ENCODE measurements around the gene PTPRE. TPM values are rescaled to one million over a fixed set of nuclear protein-coding genes. Genes with fewer than 3 reads are reported as not detected.

PTPRE gene
- total RNA-seq, 1 experiment from 2014 or later: 20.4 TPM

DNA sequence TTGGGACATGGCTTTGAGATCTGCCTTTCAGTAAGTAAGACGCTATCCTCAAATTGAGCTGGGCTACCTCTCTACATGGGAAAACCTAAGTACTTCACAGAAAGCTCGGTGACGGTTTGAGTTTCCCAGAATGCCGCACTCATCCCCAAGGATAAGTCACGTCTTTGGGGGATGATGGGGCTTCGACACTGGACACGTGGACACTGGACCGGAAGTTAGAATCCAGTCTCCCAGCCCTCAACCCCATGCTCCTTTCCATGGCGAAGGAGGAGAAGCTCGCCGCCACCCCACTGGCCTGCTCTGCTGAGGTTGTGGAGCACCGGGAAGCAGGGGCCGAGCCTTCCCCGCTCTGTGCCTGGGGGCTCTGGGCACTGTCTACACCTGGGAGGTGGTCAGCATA is 27.5 kb downstream of the PTPRE start:
- Histone ChIP-seq H3K36me3 (ENCODE audit: insufficient read depth, low read length) (no peaks in the 10 kb centered on the region), H3K27me3 (ENCODE audit: low read length) (no peaks in the 10 kb centered on the region), H3K9ac (ENCODE audit: low read length) (no peak overlapping the region), H3K4me1 (ENCODE audit: low read length) (no peaks in the 10 kb centered on the region), H3K79me2 (ENCODE audit: low read length) (no peaks in the 10 kb centered on the region), H3K9me3 (ENCODE audit: low read length) (no peaks in the 10 kb centered on the region), H3K9me2 (replicated peaks; ENCODE audit: insufficient read depth, low read length) (no peaks in the 10 kb centered on the region), H3K4me3 (ENCODE audit: low read length) (no peak overlapping the region), H4K20me1 (ENCODE audit: insufficient read depth, low read depth, low read length) (no peaks in the 10 kb centered on the region), H2AFZ (ENCODE audit: low read length) (no peak overlapping the region), H3K27ac (ENCODE audit: low read length) (no peak overlapping the region), H3K4me2 (ENCODE audit: low read depth, low read length, poor library complexity, severe bottlenecking) (no peak overlapping the region)
- no peak for DNase-seq

GRCh38 chr10:127935071-127935561 is 28.2 kb downstream of the PTPRE start:
- no peaks in the 10 kb centered on the region for H3K36me3 ChIP-seq (ENCODE audit: insufficient read depth, low read length)
- H3K9me2 ChIP-seq (replicated peaks; ENCODE audit: insufficient read depth, low read length): no peaks in the 10 kb centered on the region
- no peaks in the 10 kb centered on the region for H4K20me1 ChIP-seq (ENCODE audit: insufficient read depth, low read depth, low read length)
- DNase-seq: no peak
- no peak overlapping the region for H3K9ac ChIP-seq (ENCODE audit: low read length)
- H3K4me1 ChIP-seq (ENCODE audit: low read length): no peaks in the 10 kb centered on the region
- no peak overlapping the region for H2AFZ ChIP-seq (ENCODE audit: low read length)
- no peak overlapping the region for H3K4me3 ChIP-seq (ENCODE audit: low read length)
- H3K27ac ChIP-seq (ENCODE audit: low read length): no peak overlapping the region
- H3K27me3 ChIP-seq (ENCODE audit: low read length): no peaks in the 10 kb centered on the region
- H3K79me2 ChIP-seq (ENCODE audit: low read length): no peaks in the 10 kb centered on the region
- H3K9me3 ChIP-seq (ENCODE audit: low read length): no peaks in the 10 kb centered on the region
- no peak overlapping the region for H3K4me2 ChIP-seq (ENCODE audit: low read depth, low read length, poor library complexity, severe bottlenecking)

DNA sequence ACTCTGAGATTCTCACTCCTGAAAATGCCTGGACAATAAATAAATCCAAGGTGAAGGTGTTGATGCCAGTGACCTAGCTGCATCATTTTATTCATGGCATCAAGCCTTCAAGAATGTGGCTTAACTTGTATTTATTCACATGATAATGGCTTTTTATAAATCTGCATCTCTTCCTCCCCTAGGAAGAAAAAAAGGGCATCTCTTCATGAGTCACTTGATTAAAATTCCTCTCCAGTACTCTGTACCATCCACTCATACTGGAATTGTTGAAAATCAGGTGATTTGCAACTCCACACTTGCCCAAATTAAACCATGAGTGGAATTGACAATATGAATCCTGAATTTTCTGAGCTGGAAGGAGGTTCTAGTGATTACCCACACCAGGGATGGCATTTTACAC is 30.2 kb downstream of the PTPRE start:
- H3K4me1 ChIP-seq (ENCODE audit: low read length): no peaks in the 10 kb centered on the region
- no peak overlapping the region for H3K9ac ChIP-seq (ENCODE audit: low read length)
- no peak overlapping the region for H3K27ac ChIP-seq (ENCODE audit: low read length)
- H3K4me3 ChIP-seq (ENCODE audit: low read length): no peak overlapping the region
- H3K36me3 ChIP-seq (ENCODE audit: insufficient read depth, low read length): no peaks in the 10 kb centered on the region
- H3K79me2 ChIP-seq (ENCODE audit: low read length): no peaks in the 10 kb centered on the region
- no peaks in the 10 kb centered on the region for H3K27me3 ChIP-seq (ENCODE audit: low read length)
- no peaks in the 10 kb centered on the region for H3K9me2 ChIP-seq (replicated peaks; ENCODE audit: insufficient read depth, low read length)
- H2AFZ ChIP-seq (ENCODE audit: low read length): no peak overlapping the region
- DNase-seq: no peak
- no peaks in the 10 kb centered on the region for H4K20me1 ChIP-seq (ENCODE audit: insufficient read depth, low read depth, low read length)
- H3K4me2 ChIP-seq (ENCODE audit: low read depth, low read length, poor library complexity, severe bottlenecking): no peak overlapping the region
- H3K9me3 ChIP-seq (ENCODE audit: low read length): no peaks in the 10 kb centered on the region

GRCh38 chr10:127937915-127938463 is 31.1 kb downstream of the PTPRE start:
- DNase-seq: no peak
- H2AFZ ChIP-seq (ENCODE audit: low read length): no peak overlapping the region
- H3K27ac ChIP-seq (ENCODE audit: low read length): no peak overlapping the region
- no peak overlapping the region for H3K9ac ChIP-seq (ENCODE audit: low read length)
- no peaks in the 10 kb centered on the region for H4K20me1 ChIP-seq (ENCODE audit: insufficient read depth, low read depth, low read length)
- no peaks in the 10 kb centered on the region for H3K4me1 ChIP-seq (ENCODE audit: low read length)
- H3K9me2 ChIP-seq (replicated peaks; ENCODE audit: insufficient read depth, low read length): no peaks in the 10 kb centered on the region
- no peaks in the 10 kb centered on the region for H3K79me2 ChIP-seq (ENCODE audit: low read length)
- H3K27me3 ChIP-seq (ENCODE audit: low read length): no peaks in the 10 kb centered on the region
- no peaks in the 10 kb centered on the region for H3K9me3 ChIP-seq (ENCODE audit: low read length)
- H3K4me3 ChIP-seq (ENCODE audit: low read length): no peak overlapping the region
- no peaks in the 10 kb centered on the region for H3K36me3 ChIP-seq (ENCODE audit: insufficient read depth, low read length)
- no peak overlapping the region for H3K4me2 ChIP-seq (ENCODE audit: low read depth, low read length, poor library complexity, severe bottlenecking)

GRCh38 chr10:127939786-127940330 is 33.0 kb downstream of the PTPRE start:
- no peak overlapping the region for H3K9ac ChIP-seq (ENCODE audit: low read length)
- H4K20me1 ChIP-seq (ENCODE audit: insufficient read depth, low read depth, low read length): no peaks in the 10 kb centered on the region
- no peak overlapping the region for H3K4me2 ChIP-seq (ENCODE audit: low read depth, low read length, poor library complexity, severe bottlenecking)
- H3K4me1 ChIP-seq (ENCODE audit: low read length): no peaks in the 10 kb centered on the region
- H2AFZ ChIP-seq (ENCODE audit: low read length): no peak overlapping the region
- no peak overlapping the region for H3K4me3 ChIP-seq (ENCODE audit: low read length)
- no peaks in the 10 kb centered on the region for H3K9me3 ChIP-seq (ENCODE audit: low read length)
- no peaks in the 10 kb centered on the region for H3K79me2 ChIP-seq (ENCODE audit: low read length)
- H3K27ac ChIP-seq (ENCODE audit: low read length): no peak overlapping the region
- DNase-seq: no peak
- no peaks in the 10 kb centered on the region for H3K36me3 ChIP-seq (ENCODE audit: insufficient read depth, low read length)
- H3K9me2 ChIP-seq (replicated peaks; ENCODE audit: insufficient read depth, low read length): no peaks in the 10 kb centered on the region
- no peaks in the 10 kb centered on the region for H3K27me3 ChIP-seq (ENCODE audit: low read length)

- no peak overlapping the region for H3K9ac ChIP-seq (ENCODE audit: low read length)
- no peak overlapping the region for H2AFZ ChIP-seq (ENCODE audit: low read length)
- DNase-seq: no peak
- H3K79me2 ChIP-seq (ENCODE audit: low read length): no peaks in the 10 kb centered on the region
- H4K20me1 ChIP-seq (ENCODE audit: insufficient read depth, low read depth, low read length): no peaks in the 10 kb centered on the region
- no peak overlapping the region for H3K4me2 ChIP-seq (ENCODE audit: low read depth, low read length, poor library complexity, severe bottlenecking)
- no peaks in the 10 kb centered on the region for H3K9me2 ChIP-seq (replicated peaks; ENCODE audit: insufficient read depth, low read length)
- H3K27ac ChIP-seq (ENCODE audit: low read length): no peak overlapping the region
- H3K27me3 ChIP-seq (ENCODE audit: low read length): no peaks in the 10 kb centered on the region
- no peak overlapping the region for H3K4me3 ChIP-seq (ENCODE audit: low read length)
- no peaks in the 10 kb centered on the region for H3K9me3 ChIP-seq (ENCODE audit: low read length)
- H3K36me3 ChIP-seq (ENCODE audit: insufficient read depth, low read length): no peaks in the 10 kb centered on the region
- no peaks in the 10 kb centered on the region for H3K4me1 ChIP-seq (ENCODE audit: low read length)
Observed at GRCh38 chr10:127940866-127941640, 34.1 kb downstream of the PTPRE start.

GRCh38 chr10:127942811-127943210 is 35.9 kb downstream of the PTPRE start:
- Histone ChIP-seq H3K9ac (ENCODE audit: low read length) (no peak overlapping the region), H3K27me3 (ENCODE audit: low read length) (no peaks in the 10 kb centered on the region), H3K4me2 (ENCODE audit: low read depth, low read length, poor library complexity, severe bottlenecking) (no peak overlapping the region), H4K20me1 (ENCODE audit: insufficient read depth, low read depth, low read length) (no peaks in the 10 kb centered on the region), H3K79me2 (ENCODE audit: low read length) (no peaks in the 10 kb centered on the region), H3K4me1 (ENCODE audit: low read length) (no peaks in the 10 kb centered on the region), H3K9me3 (ENCODE audit: low read length) (no peaks in the 10 kb centered on the region), H3K36me3 (ENCODE audit: insufficient read depth, low read length) (no peaks in the 10 kb centered on the region), H2AFZ (ENCODE audit: low read length) (no peak overlapping the region), H3K27ac (ENCODE audit: low read length) (no peak overlapping the region), H3K9me2 (replicated peaks; ENCODE audit: insufficient read depth, low read length) (no peaks in the 10 kb centered on the region), H3K4me3 (ENCODE audit: low read length) (no peak overlapping the region)
- DNase-seq: no peak

GRCh38 chr10:127943336-127943910 is 36.5 kb downstream of the PTPRE start:
- Histone ChIP-seq H3K9ac (ENCODE audit: low read length) (no peak overlapping the region), H3K79me2 (ENCODE audit: low read length) (no peaks in the 10 kb centered on the region), H3K4me3 (ENCODE audit: low read length) (no peak overlapping the region), H4K20me1 (ENCODE audit: insufficient read depth, low read depth, low read length) (no peaks in the 10 kb centered on the region), H3K9me2 (replicated peaks; ENCODE audit: insufficient read depth, low read length) (no peaks in the 10 kb centered on the region), H3K4me1 (ENCODE audit: low read length) (no peaks in the 10 kb centered on the region), H3K4me2 (ENCODE audit: low read depth, low read length, poor library complexity, severe bottlenecking) (no peak overlapping the region), H3K27ac (ENCODE audit: low read length) (no peak overlapping the region), H3K9me3 (ENCODE audit: low read length) (no peaks in the 10 kb centered on the region), H3K27me3 (ENCODE audit: low read length) (no peaks in the 10 kb centered on the region), H2AFZ (ENCODE audit: low read length) (no peak overlapping the region), H3K36me3 (ENCODE audit: insufficient read depth, low read length) (no peaks in the 10 kb centered on the region)
- DNase-seq: no peak
